Smooth muscle cell of the coronary artery (primary cell): ENCODE measurements around the gene SNX19. TPM values are rescaled to one million over a fixed set of nuclear protein-coding genes. Genes with fewer than 3 reads are reported as not detected.

Experiments
- total RNA-seq: library from RNA; depleted of rRNA; stranded (reverse); fragments of >200 nt; gene quantifications from 2 replicates; pipeline ENCODE4 v1.2.3, GENCODE V29; 2014; ENCODE audit warnings: low replicate concordance

The SNX19 gene
- 47.4 and 55.9 TPM in 2 replicates for total RNA-seq

DNA sequence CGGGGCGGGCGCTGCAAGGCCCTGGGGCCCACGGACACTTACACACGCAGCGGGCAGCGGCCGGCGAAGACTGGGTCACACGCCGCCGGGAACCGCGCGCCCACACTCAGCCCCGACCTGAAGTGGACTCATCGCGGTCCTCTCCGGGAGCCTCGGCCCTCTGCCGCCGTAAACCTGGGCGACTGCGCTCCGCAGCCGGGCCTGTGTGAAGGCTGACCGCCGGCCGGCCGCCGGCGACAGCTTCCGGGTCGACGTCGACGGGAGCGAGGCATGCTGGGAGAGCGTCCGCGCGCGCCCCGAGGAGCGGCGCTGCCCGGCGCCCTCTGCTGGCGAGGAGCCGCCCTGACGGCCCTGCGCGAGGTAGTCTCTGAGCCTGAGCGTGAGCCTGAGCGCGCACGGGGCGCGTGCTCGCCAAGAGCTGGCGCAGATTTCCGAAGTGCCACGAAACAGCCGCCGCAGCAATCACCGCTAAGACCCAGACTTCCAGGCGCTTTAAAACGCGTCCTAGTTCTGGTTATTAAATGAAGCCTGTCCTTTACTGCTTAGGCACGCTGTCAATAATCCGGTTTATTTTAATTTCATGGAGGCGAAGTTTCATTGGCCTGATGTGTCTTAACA lies at the start of gene SNX19:
TSS of gene SNX19 (minus strand) at position 242 of the 618 bp plus-strand sequence. CDS start 540 bp downstream, outside the sequence.

